GM12878 (cell line): Measurements from ENCODE around the gene MGARP. TPM values are rescaled to one million over a fixed set of nuclear protein-coding genes. Genes with fewer than 3 reads are reported as not detected.

Experiments
- ATAC-seq: fragments of 200-7000 bp; cut with Tn5 transposase; 3 replicates; pipeline ENCODE4 v1.9.1; 2020; ENCODE audit warnings: mild to moderate bottlenecking, moderate library complexity
- BruUV-seq: library from RNA; stranded (reverse); fragments of 400-500 nt; replicated peaks from 2 replicates; lab custom pipeline; 2021; lab: Mats Ljungman, UMichigan
- CTCF ChIA-PET: fragments of 300-600 bp; sonication (Branson Sonifier 250); formaldehyde crosslinking; extraction: SDS; loops from one replicate; lab custom pipeline; 2021; ENCODE audit warnings: inconsistent platforms; lab: Yijun Ruan, JAX
- POLR2A ChIA-PET: fragments of 350-600 bp; formaldehyde crosslinking; extraction: SDS; loops from one replicate; lab custom pipeline; 2021; ENCODE audit warnings: inconsistent platforms; lab: Charles Lee
- RAD21 ChIA-PET: fragments of 300-600 bp; sonication (Branson Sonifier 250); formaldehyde crosslinking; loops from one replicate; lab custom pipeline; 2023; ENCODE audit warnings: antibody characterized with exemption; ENCODE audit not compliant: unreplicated experiment; lab: Charles Lee
- SMC1A ChIA-PET: fragments of 300-600 bp; sonication (Branson Sonifier 250); formaldehyde crosslinking; loops from one replicate; lab custom pipeline; 2023; ENCODE audit not compliant: unreplicated experiment, uncharacterized antibody; lab: Charles Lee
- DNase-seq: peaks from one replicate; pipeline ENCODE4 v3.0.0-alpha.2; 2011; ENCODE audit warnings: low read depth, low spot score
- FAIRE-seq: peaks from 3 replicates; lab custom pipeline; 2011; peaks lifted over from hg19 to GRCh38; lab: Jason Lieb, UNC
- H2AFZ ChIP-seq: 2 replicates; pipeline ENCODE4 v1.6.0; 2011; ENCODE audit warnings: low read depth, low read length, control low read depth; ENCODE audit not compliant: control insufficient read depth
- H3K27ac ChIP-seq: 2 replicates; pipeline ENCODE4 v1.5.1; 2011; ENCODE audit warnings: control low read depth; ENCODE audit not compliant: control insufficient read depth, insufficient read depth
- H3K27me3 ChIP-seq, 2 experiments: replicated peaks in 1 of 2; 2 replicates each; pipeline versions ENCODE4 v1.6.0 to v1.6.1; 2011; ENCODE audit warnings: low read length in 1 of 2; ENCODE audit not compliant: control insufficient read depth in 2 of 2, insufficient read depth in 2 of 2
- H3K36me3 ChIP-seq, 2 experiments: 2 replicates each; pipeline ENCODE4 v1.5.1; 2011; ENCODE audit warnings: low read length in 1 of 2; ENCODE audit not compliant: control insufficient read depth in 2 of 2, insufficient read depth in 2 of 2
- H3K4me1 ChIP-seq: 2 replicates; pipeline ENCODE4 v1.6.1; 2011; ENCODE audit warnings: mild to moderate bottlenecking, low read length, moderate library complexity, mixed read lengths; ENCODE audit not compliant: control insufficient read depth, insufficient read depth
- H3K4me2 ChIP-seq: 2 replicates; pipeline ENCODE4 v1.6.0; 2011; ENCODE audit warnings: control low read depth; ENCODE audit not compliant: control insufficient read depth, insufficient read depth
- H3K4me3 ChIP-seq: fragments of 200-600 bp; sonication (generic); 2 replicates; pipeline ENCODE4 v1.5.1; 2016
- H3K79me2 ChIP-seq: 2 replicates; pipeline ENCODE4 v1.6.0; 2011; ENCODE audit warnings: low read length; ENCODE audit not compliant: control insufficient read depth, insufficient read depth
- H3K9ac ChIP-seq: 2 replicates; pipeline ENCODE4 v1.8.0; 2011; ENCODE audit warnings: low read length, control low read depth, mixed read lengths; ENCODE audit not compliant: control insufficient read depth, insufficient read depth
- H3K9me3 ChIP-seq: replicated peaks from 3 replicates; pipeline ENCODE4 v1.5.1; 2011; ENCODE audit warnings: mild to moderate bottlenecking, low read length; ENCODE audit not compliant: control insufficient read depth, insufficient read depth
- H4K20me1 ChIP-seq: 2 replicates; pipeline ENCODE4 v1.6.0; 2011; ENCODE audit not compliant: control insufficient read depth, insufficient read depth
- BCLAF1 ChIP-seq: fragments of 450-650 bp; IDR thresholded peaks from 2 replicates; pipeline ENCODE4 v1.6.1; 2017; ENCODE audit warnings: antibody characterized with exemption, mild to moderate bottlenecking, moderate library complexity
- CHD4 ChIP-seq: fragments of 200-600 bp; sonication (generic); IDR thresholded peaks from 2 replicates; pipeline ENCODE4 v1.6.1; 2016; ENCODE audit warnings: mild to moderate bottlenecking
- E2F4 ChIP-seq: IDR thresholded peaks from 2 replicates; pipeline ENCODE4 v1.6.1; 2012; ENCODE audit warnings: low read depth, low read length, improper control_type of control experiment
- FOS ChIP-seq: IDR thresholded peaks from 3 replicates; pipeline ENCODE4 v1.6.1; 2011; ENCODE audit warnings: borderline replicate concordance; ENCODE audit not compliant: insufficient read length; ENCODE audit errors: extremely low read depth
- JUND ChIP-seq: IDR thresholded peaks from 2 replicates; pipeline ENCODE4 v1.6.1; 2012; ENCODE audit warnings: low read depth, mild to moderate bottlenecking, low read length, improper control_type of control experiment, moderate library complexity
- RAD51 ChIP-seq: fragments of 450-650 bp; IDR thresholded peaks from 2 replicates; pipeline ENCODE4 v1.6.1; 2016; ENCODE audit warnings: moderate library complexity, mild to moderate bottlenecking, inconsistent platforms
- STAT1 ChIP-seq: fragments of 450-650 bp; conservative IDR thresholded peaks from 2 replicates; pipeline ENCODE4 v1.6.1; 2014; ENCODE audit warnings: antibody characterized with exemption, mild to moderate bottlenecking
- TARDBP ChIP-seq: IDR thresholded peaks from 2 replicates; pipeline ENCODE4 v1.6.1; 2016; ENCODE audit warnings: borderline replicate concordance
- WRNIP1 ChIP-seq: IDR thresholded peaks from 2 replicates; pipeline ENCODE4 v1.6.1; 2011; ENCODE audit warnings: low read depth, low read length, improper control_type of control experiment, borderline replicate concordance
- ZBTB40 ChIP-seq: fragments of 450-650 bp; IDR thresholded peaks from 2 replicates; pipeline ENCODE4 v1.6.1; 2016; ENCODE audit warnings: mild to moderate bottlenecking, moderate library complexity, borderline replicate concordance
- ZNF687 ChIP-seq: fragments of 450-650 bp; IDR thresholded peaks from 2 replicates; pipeline ENCODE4 v1.6.1; 2017; ENCODE audit warnings: mild to moderate bottlenecking, moderate library complexity
- WGBS: methylation state at CpG from one replicate; pipeline ENCODE4 v1.1.6; 2016; ENCODE audit warnings: low lambda C conversion rate; ENCODE audit not compliant: insufficient replicate concordance, insufficient coverage; ENCODE audit errors: missing lambda C conversion rate; 5-methylcytosine and 5-hydroxymethylcytosine counted together
- in situ Hi-C: fragments of 300-500 bp; cut with MboI; formaldehyde crosslinking; loops from 9 replicates; pipeline ENCODE4 v1.14.3; 2018; ENCODE audit warnings: mixed read lengths
- intact Hi-C: fragments of 100-400 bp; cut with micrococcal nuclease; formaldehyde crosslinking; loops from one replicate; pipeline ENCODE4 v1.14.2; 2022; ENCODE audit not compliant: unreplicated experiment
- polyA plus RNA-seq, 11 experiments: library from polyadenylated mRNA; depleted of rRNA in 4 of 11; unstranded in 6 of 11; stranded (reverse) in 5 of 11; fragments of >200 nt; fragmentation: Nextera tagmentation in 4 of 11; fragmentation: Illumina TruSeq in 1 of 11; extraction: Ambion mirVana in 4 of 11; extraction: Trizol in 1 of 11; gene quantifications; 1 replicate in 1 of 11; 2 replicates in 10 of 11; pipeline versions ENCODE4 v1.2.1 to v1.2.3, GENCODE V29; 2011 to 2016; ENCODE audit warnings: inconsistent platforms in 2 of 11, missing spikeins in 2 of 11, low read depth in 1 of 11
- total RNA-seq, 4 experiments: library from RNA; depleted of rRNA in 3 of 4; stranded (reverse); fragments of >200 nt in 3 of 4; fragmentation: Illumina TruSeq in 1 of 4; extraction: Trizol in 1 of 4; gene quantifications; 2 replicates each; pipeline versions ENCODE4 v1.2.1 to v1.2.3, GENCODE V29; 2013 to 2021

Gene MGARP
- total and polyA plus RNA-seq, 10 of the 15 experiments (the other 5 are each of a cell fraction or from before 2014, with no cell fraction given), result 0.04 to 0.23 (median 0.08) TPM; not detected in 7

GRCh38 chr4:139246166-139246565 lies 33.9 kb downstream of the MGARP start:
- TF ChIP-seq TARDBP (no peak), BCLAF1 (no peak), ZBTB40 (no peak), STAT1 (no peak), E2F4 (no peak), RAD51 (no peak), JUND (no peak), ZNF687 (no peak), FOS (no peak), CHD4 (no peak), WRNIP1 (no peak)
- ChIA-PET SMC1A (no interaction called here), RAD21 (no interaction called here), CTCF (interaction anchor here (0.7 kb wide), 1 partner anchor 50 kb away, joined by 3 read pairs; no protein-coding TSS in a partner anchor), POLR2A (no interaction called here)
- Histone ChIP-seq H3K27ac (no peak overlapping the region), H3K79me2 (no peaks in the 10 kb centered on the region), H3K4me2 (no peak overlapping the region), H3K36me3 (no peaks in the 10 kb centered on the region), H3K27me3 (no peaks in the 10 kb centered on the region; a peak in 1 of 4 replicates), H3K9me3 (no peaks in the 10 kb centered on the region), H4K20me1 (no peaks in the 10 kb centered on the region), H3K4me1 (no peaks in the 10 kb centered on the region), H3K9ac (no peak overlapping the region), H2AFZ (no peak overlapping the region), H3K4me3 (no peak overlapping the region)
- DNase-seq (no peak), ATAC-seq (no peak), FAIRE-seq (no peak)
- 51% methylated on average over 3 of the region's 3 CpGs for WGBS
- no TSS peak for BruUV-seq
- intact Hi-C loops, result no loop called here
- in situ Hi-C loops, result no loop called here
